Fibroblast of gingiva (primary cell): Measurements from ENCODE around the gene PATJ.
"Not testable (repeated sequence)": the region's sequence is repeated elsewhere in the genome, so short reads cannot be mapped to it uniquely, and the experiment has no call there.

Experiments used
- DNase-seq: peaks from one replicate; pipeline ENCODE4 v3.0.0-alpha.2; 2011; ENCODE audit warnings: low read depth

The PATJ gene

GRCh38 chr1:61888808-61889207 lies 146.5 kb downstream of the PATJ start:
- no peak for DNase-seq

GRCh38 chr1:61890435-61890834 lies 148.2 kb downstream of the PATJ start:
- not testable (repeated sequence) for DNase-seq

- no peak for DNase-seq
These were observed 150.7 kb downstream of the PATJ start for GRCh38 chr1:61892977-61893376.

GRCh38 chr1:61894296-61894695 lies 152.0 kb downstream of the PATJ start:
- not testable (repeated sequence) for DNase-seq

GRCh38 chr1:61895175-61895574 lies 152.9 kb downstream of the PATJ start:
- no peak for DNase-seq

GRCh38 chr1:61898658-61899057 lies 156.4 kb downstream of the PATJ start:
- DNase-seq, result no peak

- DNase-seq, result no peak
These were observed 162.1 kb downstream of the PATJ start for GRCh38 chr1:61904354-61904753.

GRCh38 chr1:61907102-61907501 lies 164.8 kb downstream of the PATJ start:
- DNase-seq, result no peak

- no peak for DNase-seq
These were observed 167.8 kb downstream of the PATJ start for GRCh38 chr1:61910035-61910434.

- no peak for DNase-seq
These were observed 172.7 kb downstream of the PATJ start for GRCh38 chr1:61914823-61915482.

GRCh38 chr1:61921435-61921834 lies 179.2 kb downstream of the PATJ start:
- no peak for DNase-seq

GRCh38 chr1:61922950-61923480 lies 180.7 kb downstream of the PATJ start:
- DNase-seq, result no peak

- no peak for DNase-seq
These were observed 183.5 kb downstream of the PATJ start for GRCh38 chr1:61925591-61926298.

GRCh38 chr1:61926597-61926996 lies 184.3 kb downstream of the PATJ start:
- no peak for DNase-seq

- no peak for DNase-seq
These were observed 187.9 kb downstream of the PATJ start for GRCh38 chr1:61930116-61930645.

GRCh38 chr1:61931587-61932279 lies 189.5 kb downstream of the PATJ start:
- DNase-seq, result no peak

- no peak for DNase-seq
These were observed 193.2 kb downstream of the PATJ start for GRCh38 chr1:61935516-61935915.

GRCh38 chr1:61936839-61937238 lies 194.6 kb downstream of the PATJ start:
- DNase-seq, result no peak

- no peak for DNase-seq
These were observed 199.5 kb downstream of the PATJ start for GRCh38 chr1:61941794-61942193.

GRCh38 chr1:61942856-61943255 lies 200.6 kb downstream of the PATJ start:
- no peak for DNase-seq

- not testable (repeated sequence) for DNase-seq
These were observed 206.4 kb downstream of the PATJ start for GRCh38 chr1:61948685-61949084.

- no peak for DNase-seq
These were observed 208.1 kb downstream of the PATJ start for GRCh38 chr1:61950418-61950817.
